ENCODE data around the gene NPIPB9.

The NPIPB9 gene

DNA sequence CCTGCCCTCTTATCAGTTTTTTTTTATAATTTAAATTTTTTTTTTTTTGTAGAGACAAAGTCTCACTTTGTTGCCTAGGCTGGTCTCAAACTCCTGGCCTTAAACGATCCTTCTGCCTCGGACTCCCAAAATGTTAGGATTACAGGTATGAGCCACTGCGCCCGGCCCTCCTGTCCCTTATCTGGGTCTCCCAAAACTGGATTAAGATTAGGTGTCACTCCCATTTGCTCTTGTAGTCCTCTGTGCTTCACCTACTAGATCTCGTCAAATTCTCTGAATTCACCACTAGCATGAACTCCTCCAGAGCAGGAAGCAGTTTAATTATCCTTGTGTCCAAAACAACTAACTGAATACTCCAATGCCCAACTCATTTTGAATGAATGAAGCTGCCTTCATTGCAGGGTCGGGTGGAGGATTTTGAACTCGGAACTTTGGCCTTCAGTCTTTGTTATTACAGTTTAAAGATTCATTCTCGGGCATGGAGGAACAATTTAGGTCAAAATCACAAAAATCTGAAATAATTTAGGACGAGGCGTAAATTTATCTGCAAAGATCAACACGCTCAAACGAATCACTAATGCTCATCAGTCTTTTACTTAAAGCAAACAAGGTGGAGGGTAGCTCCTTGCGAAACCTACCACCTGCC lies 70.4 kb downstream of the NPIPB9 start:
- DNase-seq (ENCODE audit: low read depth in 2 of 3, low spot score in 2 of 3): no peak

Data from activated CD8-positive, alpha-beta memory T cell treated with anti-CD3 and anti-CD28 coated beads for 48 hours (primary cell).